Mucosa of gallbladder (tissue), 1 donor: Measurements from ENCODE around the gene TMEM207. TPM values are rescaled to one million over a fixed set of nuclear protein-coding genes. Genes with fewer than 3 reads are reported as not detected.

Experiments used
- DNase-seq: peaks from one replicate; pipeline ENCODE4 v3.0.0-alpha.2; 2020; ENCODE audit warnings: low spot score
- total RNA-seq: library from RNA; stranded (reverse); gene quantifications from one replicate; pipeline ENCODE4 v1.2.1, GENCODE V29; 2021
- donor health status: DM: no; HTN: no; CAD: no.

TMEM207 gene
- total RNA-seq, 1 donor from 2014 or later: not detected

GRCh38 chr3:190385731-190386688 is 63.7 kb downstream of the TMEM207 start:
- DNase-seq: no peak

GRCh38 chr3:190384309-190384756 is 65.4 kb downstream of the TMEM207 start:
- peak; percentile 82 for DNase-seq

GRCh38 chr3:190382082-190382481 is 67.6 kb downstream of the TMEM207 start:
- DNase-seq: no peak

GRCh38 chr3:190381441-190381840 is 68.3 kb downstream of the TMEM207 start:
- DNase-seq: no peak

- DNase-seq: no peak
Observed at GRCh38 chr3:190380184-190380583, 69.5 kb downstream of the TMEM207 start.

Other genes starting within 250 kb of the TMEM207 start
- 38.2 TPM for gene CLDN1, start 127.5 kb downstream of the TMEM207 start, total RNA-seq
- 3.2 TPM for gene CLDN16, start 61.7 kb downstream of the TMEM207 start, total RNA-seq
- gene IL1RAP, start 64.2 kb upstream of the TMEM207 start, total RNA-seq: 35.4 TPM